Mesenchymal stem cell (in vitro differentiated cells and primary cell): Measurements from ENCODE around the gene STEAP3.
A peak's percentile ranks its signal among the peaks of the same experiment; 100 is the strongest.

Experiments used
- DNase-seq: peaks from one replicate; pipeline ENCODE4 v3.0.0-alpha.2; 2013
- H2AFZ ChIP-seq: one replicate; pipeline ENCODE4 v1.6.1; 2013; ENCODE audit warnings: low read depth, mild to moderate bottlenecking, control low read depth, inconsistent platforms, low read length, moderate library complexity
- H2AK5ac ChIP-seq: 2 replicates; pipeline ENCODE4 v1.6.1; 2013; ENCODE audit warnings: low read length, moderate library complexity, mild to moderate bottlenecking, inconsistent platforms; ENCODE audit not compliant: severe bottlenecking
- H2BK120ac ChIP-seq: one replicate; pipeline ENCODE4 v1.6.1; 2013; ENCODE audit warnings: low read depth, mild to moderate bottlenecking, inconsistent platforms, low read length, moderate library complexity
- H2BK12ac ChIP-seq, 2 experiments: one replicate each; pipeline ENCODE4 v1.6.1; 2013; ENCODE audit warnings: inconsistent platforms in 2 of 2, low read length in 2 of 2, mild to moderate bottlenecking in 2 of 2, moderate library complexity in 2 of 2, control low read depth in 1 of 2
- H2BK15ac ChIP-seq: one replicate; pipeline ENCODE4 v1.6.1; 2013; ENCODE audit warnings: mild to moderate bottlenecking, low read depth, inconsistent platforms; ENCODE audit not compliant: poor library complexity, severe bottlenecking
- H2BK5ac ChIP-seq: 2 replicates; pipeline ENCODE4 v1.6.1; 2013; ENCODE audit warnings: low read depth, mild to moderate bottlenecking, low read length, control low read depth, inconsistent platforms; ENCODE audit not compliant: poor library complexity, severe bottlenecking
- H3K14ac ChIP-seq, 2 experiments: one replicate each; pipeline ENCODE4 v1.6.1; 2013; ENCODE audit warnings: inconsistent platforms in 2 of 2, low read length in 2 of 2, control low read depth in 1 of 2, mild to moderate bottlenecking in 1 of 2, moderate library complexity in 1 of 2
- H3K18ac ChIP-seq, 2 experiments: one replicate each; pipeline ENCODE4 v1.6.1; 2013; ENCODE audit warnings: inconsistent platforms in 2 of 2, low read length in 2 of 2, control low read depth in 1 of 2, low read depth in 1 of 2, mild to moderate bottlenecking in 1 of 2
- H3K23ac ChIP-seq, 2 experiments: one replicate each; pipeline ENCODE4 v1.6.1; 2013; ENCODE audit warnings: inconsistent platforms in 2 of 2, low read length in 2 of 2, mild to moderate bottlenecking in 2 of 2, moderate library complexity in 2 of 2, control low read depth in 1 of 2
- H3K27ac ChIP-seq: 2 replicates; pipeline ENCODE4 v1.5.1; 2013; ENCODE audit warnings: mild to moderate bottlenecking, moderate library complexity, low read length, control low read depth, inconsistent platforms; ENCODE audit not compliant: poor library complexity, severe bottlenecking
- H3K27me3 ChIP-seq, 2 experiments: 2 replicates each; pipeline versions ENCODE4 v1.6.1 to v1.7.0; 2013; ENCODE audit warnings: low read length in 2 of 2, mild to moderate bottlenecking in 2 of 2, moderate library complexity in 2 of 2, control low read depth in 1 of 2, inconsistent platforms in 1 of 2; ENCODE audit not compliant: control insufficient read depth in 1 of 2, insufficient read depth in 1 of 2
- H3K36me3 ChIP-seq, 2 experiments: 2 replicates each; pipeline versions ENCODE4 v1.6.1 to v1.7.0; 2013; ENCODE audit warnings: low read length in 2 of 2, control low read depth in 1 of 2, inconsistent platforms in 1 of 2, low read depth in 1 of 2, mild to moderate bottlenecking in 1 of 2; ENCODE audit not compliant: insufficient read depth in 2 of 2, control insufficient read depth in 1 of 2
- H3K4ac ChIP-seq, 2 experiments: one replicate each; pipeline ENCODE4 v1.6.1; 2013; ENCODE audit warnings: inconsistent platforms in 2 of 2, low read length in 2 of 2, mild to moderate bottlenecking in 2 of 2, moderate library complexity in 2 of 2, control low read depth in 1 of 2, low read depth in 1 of 2
- H3K4me1 ChIP-seq: 2 replicates; pipeline ENCODE4 v1.6.1; 2013; ENCODE audit warnings: low read depth, low read length, control low read depth; ENCODE audit not compliant: control insufficient read depth, insufficient read depth
- H3K4me2 ChIP-seq: 2 replicates; pipeline ENCODE4 v1.6.1; 2013; ENCODE audit warnings: low read length, mild to moderate bottlenecking, inconsistent platforms; ENCODE audit not compliant: poor library complexity, severe bottlenecking
- H3K4me3 ChIP-seq, 2 experiments: 2 replicates each; pipeline versions ENCODE4 v1.5.1 to v1.7.0; 2013; ENCODE audit warnings: low read length in 2 of 2, mild to moderate bottlenecking in 2 of 2, control low read depth in 1 of 2, low read depth in 1 of 2; ENCODE audit not compliant: insufficient read depth in 1 of 2
- H3K79me1 ChIP-seq: replicated peaks from 2 replicates; pipeline ENCODE4 v1.6.1; 2013; ENCODE audit warnings: mild to moderate bottlenecking, control low read depth, low read length, inconsistent platforms; ENCODE audit not compliant: poor library complexity, severe bottlenecking
- H3K9ac ChIP-seq: 2 replicates; pipeline ENCODE4 v1.7.0; 2013; ENCODE audit warnings: mild to moderate bottlenecking, low read length, moderate library complexity
- H3K9me3 ChIP-seq: 2 replicates; pipeline ENCODE4 v1.7.0; 2013; ENCODE audit warnings: mild to moderate bottlenecking, low read length; ENCODE audit not compliant: control insufficient read depth
- H4K8ac ChIP-seq: one replicate; pipeline ENCODE4 v1.6.1; 2013; ENCODE audit warnings: inconsistent platforms, mild to moderate bottlenecking, low read length, moderate library complexity
- H4K91ac ChIP-seq: one replicate; pipeline ENCODE4 v1.6.1; 2013; ENCODE audit warnings: mild to moderate bottlenecking, low read length, inconsistent platforms
- WGBS: methylation state at CpG from one replicate; pipeline ENCODE4 v1.1.7; 2013; ENCODE audit warnings: mixed read lengths; 5-methylcytosine and 5-hydroxymethylcytosine counted together

STEAP3 gene

GRCh38 chr2:119250718-119251290, 27.2 kb downstream of the STEAP3 start:
- H3K4me1 ChIP-seq = peaks cover 62% of the 10 kb centered on the region
- H3K27me3 ChIP-seq = no peaks in the 10 kb centered on the region
- H3K4me3 ChIP-seq = no peak overlapping the region
- no peak overlapping the region for H3K23ac ChIP-seq
- H3K4ac ChIP-seq = peak overlapping the region in 1 of 2 experiments; percentile 32
- no peak overlapping the region for H3K14ac ChIP-seq
- H2BK12ac ChIP-seq = peak overlapping the region; percentile 33 to 64
- no peak overlapping the region for H3K9ac ChIP-seq
- peaks cover 43% of the 10 kb centered on the region for H3K79me1 ChIP-seq
- peaks cover 51 to 66% of the 10 kb centered on the region in 2 experiments for H3K36me3 ChIP-seq
- peak overlapping the region in 1 of 2 experiments; percentile 61 for H3K18ac ChIP-seq
- no peak overlapping the region for H2BK120ac ChIP-seq
- H4K8ac ChIP-seq = peak overlapping the region; percentile 7
- H2BK15ac ChIP-seq = peak overlapping the region; percentile 19
- H3K9me3 ChIP-seq = peaks cover 2% of the 10 kb centered on the region
- 92% methylated on average over 10 of the region's 10 CpGs for WGBS
- no peak overlapping the region for H3K27ac ChIP-seq
- DNase-seq = no peak
- H2BK5ac ChIP-seq = no peak overlapping the region
- no peak overlapping the region for H2AFZ ChIP-seq
- H3K4me2 ChIP-seq = no peak overlapping the region
- H4K91ac ChIP-seq = no peak overlapping the region
- H2AK5ac ChIP-seq = peak overlapping the region; percentile 91

GRCh38 chr2:119251652-119252051, 28.0 kb downstream of the STEAP3 start:
- Histone ChIP-seq H4K8ac (peak overlapping the region; percentile 7), H3K14ac (no peak overlapping the region), H4K91ac (no peak overlapping the region), H3K27ac (peak overlapping the region; percentile 98), H3K4ac (no peak overlapping the region), H2BK120ac (no peak overlapping the region), H2AK5ac (peak overlapping the region; percentile 88), H3K23ac (no peak overlapping the region), H3K18ac (no peak overlapping the region), H3K36me3 (peaks cover 47 to 58% of the 10 kb centered on the region in 2 experiments), H3K9me3 (no peaks in the 10 kb centered on the region), H3K4me3 (no peak overlapping the region), H2BK5ac (no peak overlapping the region), H3K79me1 (peaks cover 41% of the 10 kb centered on the region), H3K4me2 (no peak overlapping the region), H2BK15ac (no peak overlapping the region), H3K27me3 (no peaks in the 10 kb centered on the region), H3K9ac (no peak overlapping the region), H2AFZ (no peak overlapping the region), H3K4me1 (peaks cover 70% of the 10 kb centered on the region), H2BK12ac (peak overlapping the region in 1 of 2 experiments; percentile 88)
- WGBS = 98% methylated on average over 5 of the region's 5 CpGs
- DNase-seq = no peak

DNA sequence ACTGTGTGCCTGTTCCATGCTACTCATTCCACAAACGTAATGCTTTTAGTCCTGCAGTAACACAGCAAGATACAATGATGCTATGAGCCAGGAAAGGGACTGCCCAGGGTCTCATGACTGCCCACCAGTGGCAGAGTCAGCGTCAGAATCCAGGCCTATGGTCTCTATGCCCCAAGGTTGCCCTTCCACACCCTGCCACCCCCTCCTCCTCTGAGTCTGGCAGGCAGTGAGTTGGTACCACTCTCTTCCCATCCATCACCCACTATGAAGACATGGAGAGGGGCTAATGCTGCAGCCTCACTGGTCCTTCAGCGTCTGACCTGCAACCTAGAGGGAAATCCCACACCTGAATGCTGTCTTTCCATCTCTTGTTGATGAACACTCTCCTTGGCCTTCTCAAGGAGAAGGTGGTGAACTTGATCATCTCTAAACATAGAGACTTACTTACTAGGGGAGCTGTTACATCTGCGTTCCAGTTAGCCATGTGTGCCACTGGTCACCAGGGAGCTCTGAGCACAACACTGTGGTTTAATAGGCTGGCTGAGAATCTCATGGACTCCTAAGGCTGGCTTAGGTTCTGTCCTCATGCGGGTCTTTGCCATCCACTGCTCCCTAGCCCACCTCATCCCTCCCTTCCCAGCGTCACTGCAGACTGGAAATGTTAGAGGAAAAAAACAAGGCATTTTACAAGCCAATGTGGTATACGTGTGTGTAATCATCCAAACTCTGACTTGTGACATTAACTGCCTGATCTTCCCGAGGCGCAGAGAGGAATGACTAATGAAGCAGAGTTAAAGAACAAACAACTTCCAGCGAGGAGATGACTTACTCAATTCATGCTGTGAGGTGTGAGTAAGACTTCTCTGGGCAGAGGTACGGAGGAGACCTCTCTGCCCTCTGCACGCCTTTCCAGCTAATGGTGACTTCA, 28.8 kb downstream of the STEAP3 start:
- H2BK5ac ChIP-seq = peak overlapping the region; percentile 9
- peak overlapping the region; percentile 6 for H2AK5ac ChIP-seq
- 31% methylated on average over 11 of the region's 12 CpGs for WGBS
- no peak overlapping the region for H3K23ac ChIP-seq
- no peak overlapping the region for H2AFZ ChIP-seq
- H4K8ac ChIP-seq = no peak overlapping the region
- H4K91ac ChIP-seq = peak overlapping the region; percentile 23
- peak overlapping the region in 1 of 2 experiments; percentile 46 for H3K4me3 ChIP-seq
- peak overlapping the region; percentile 15 for H2BK15ac ChIP-seq
- H3K79me1 ChIP-seq = peaks cover 36% of the 10 kb centered on the region
- peaks cover 42 to 58% of the 10 kb centered on the region in 2 experiments for H3K36me3 ChIP-seq
- H3K27me3 ChIP-seq = no peaks in the 10 kb centered on the region
- H3K9me3 ChIP-seq = no peaks in the 10 kb centered on the region
- H2BK12ac ChIP-seq = peak overlapping the region; percentile 2 to 88
- no peak overlapping the region for H2BK120ac ChIP-seq
- H3K18ac ChIP-seq = peak overlapping the region; percentile 6 to 86
- peak overlapping the region in 1 of 2 experiments; percentile 76 for H3K14ac ChIP-seq
- peak; percentile 97 for DNase-seq
- peaks cover 73% of the 10 kb centered on the region for H3K4me1 ChIP-seq
- H3K4ac ChIP-seq = peak overlapping the region in 1 of 2 experiments; percentile 22
- no peak overlapping the region for H3K4me2 ChIP-seq
- H3K27ac ChIP-seq = peak overlapping the region; percentile 98
- peak overlapping the region; percentile 76 for H3K9ac ChIP-seq
